Hypothalamus (tissue), 51 donors: ENCODE data around the gene MVK.

ENCODE experiments used
- DNase-seq, 51 donors: peaks; one replicate each; lab custom pipeline; 2025; lab: John Stamatoyannopoulos, UW

The MVK gene

GRCh38 chr12:109625749-109626377 lies 52.3 kb downstream of the MVK start:
- peak in 7 of 51 donors; percentile 30 to 76 (median 58) for DNase-seq

DNA sequence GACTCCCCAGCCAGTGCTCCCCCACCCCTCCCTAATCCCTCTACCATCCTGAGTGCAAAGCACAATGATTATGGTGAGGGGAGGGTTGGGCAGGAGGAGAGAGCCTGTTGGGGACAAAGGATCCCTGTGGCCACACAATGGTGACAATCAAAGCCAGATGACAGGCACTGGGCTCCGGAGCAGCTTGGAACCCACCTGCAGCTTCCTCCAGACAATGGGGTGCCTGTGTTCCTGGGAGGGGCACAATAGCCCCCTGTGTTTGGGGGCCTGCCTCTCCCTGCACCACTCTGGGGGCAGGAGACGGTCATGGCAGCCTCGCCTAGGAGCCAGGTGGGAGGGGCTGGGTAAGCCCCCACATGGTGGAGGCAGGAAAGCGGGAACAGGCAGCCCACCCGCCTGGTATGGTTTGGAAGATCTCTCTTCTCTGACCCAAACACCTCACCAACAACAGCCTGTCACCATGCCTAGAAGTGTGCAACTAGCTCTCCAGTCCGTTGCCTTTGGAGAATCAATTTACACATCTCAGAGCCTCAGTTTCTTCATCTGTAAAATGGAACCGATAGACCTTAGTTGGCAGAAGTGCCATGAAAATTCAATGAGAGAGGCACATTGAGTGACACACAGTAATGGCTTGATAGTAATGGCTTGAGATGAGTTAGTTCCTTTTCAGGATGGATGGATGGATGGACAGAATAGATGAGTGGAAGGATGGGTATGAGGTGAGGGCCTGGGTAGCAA lies 53.0 kb downstream of the MVK start:
- DNase-seq: peak in 44 of 51 donors; percentile 18 to 94 (median 80)

DNA sequence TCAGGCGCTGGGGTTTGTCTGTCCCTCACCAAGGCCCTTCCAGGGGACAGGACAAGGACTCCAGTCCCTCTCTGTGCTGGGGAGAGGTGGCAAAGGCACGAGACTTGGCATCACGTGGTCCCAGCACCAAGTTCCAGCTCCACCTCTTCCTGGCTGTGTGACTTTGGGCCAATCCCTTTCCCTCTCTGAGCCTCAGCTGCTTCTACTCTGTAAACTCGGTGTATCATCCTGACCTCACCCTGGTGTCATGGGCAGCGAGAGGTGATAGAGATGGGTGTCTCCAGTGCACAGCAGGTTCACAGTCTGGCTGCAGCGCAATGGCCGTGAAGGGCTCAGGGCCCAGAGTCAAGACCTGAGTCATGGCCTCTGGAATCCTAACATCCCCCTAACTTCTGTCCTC lies 54.0 kb downstream of the MVK start:
- DNase-seq: no peak

GRCh38 chr12:109630107-109630506 lies 56.5 kb downstream of the MVK start:
- no peak for DNase-seq

DNA sequence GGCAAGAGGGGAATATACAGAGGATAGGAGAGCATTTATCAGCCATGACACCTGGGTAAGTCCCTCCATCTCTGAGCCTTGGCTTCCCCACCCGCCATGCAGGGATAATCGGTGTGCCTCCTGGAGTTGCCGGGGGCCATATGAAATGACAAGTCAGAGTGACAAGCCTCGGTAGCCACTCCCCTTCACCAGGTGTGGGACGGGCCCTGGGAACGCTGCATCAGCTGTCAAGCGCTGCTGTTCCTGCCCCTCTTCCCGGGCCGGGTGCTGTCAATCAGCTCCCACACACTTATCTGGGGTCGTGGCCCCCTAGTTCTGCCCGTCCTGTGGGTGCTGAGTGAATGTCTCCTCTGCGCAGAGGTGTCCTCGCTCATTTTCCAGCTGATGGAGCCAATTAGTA lies 57.2 kb downstream of the MVK start:
- no peak for DNase-seq

DNA sequence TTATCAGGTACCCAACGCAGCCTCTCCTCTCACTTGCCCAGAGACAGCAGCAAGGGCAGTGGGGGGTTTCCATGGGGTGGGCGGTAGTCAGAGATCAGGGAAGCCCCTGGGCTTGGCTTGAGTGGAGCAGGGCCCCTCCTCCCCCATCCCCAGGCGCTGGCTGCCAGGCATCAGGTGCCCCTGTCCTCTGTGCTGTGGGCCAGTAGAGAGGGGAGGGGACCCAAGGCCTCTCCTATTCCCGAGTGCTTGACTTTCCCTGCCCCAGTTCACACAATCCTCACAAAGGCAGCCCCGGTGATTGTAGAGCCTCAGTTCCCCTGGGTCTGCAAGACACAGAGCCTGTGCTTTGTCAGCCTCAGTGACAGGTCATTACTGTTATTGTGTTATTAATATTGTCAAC lies 57.7 kb downstream of the MVK start:
- no peak for DNase-seq

DNA sequence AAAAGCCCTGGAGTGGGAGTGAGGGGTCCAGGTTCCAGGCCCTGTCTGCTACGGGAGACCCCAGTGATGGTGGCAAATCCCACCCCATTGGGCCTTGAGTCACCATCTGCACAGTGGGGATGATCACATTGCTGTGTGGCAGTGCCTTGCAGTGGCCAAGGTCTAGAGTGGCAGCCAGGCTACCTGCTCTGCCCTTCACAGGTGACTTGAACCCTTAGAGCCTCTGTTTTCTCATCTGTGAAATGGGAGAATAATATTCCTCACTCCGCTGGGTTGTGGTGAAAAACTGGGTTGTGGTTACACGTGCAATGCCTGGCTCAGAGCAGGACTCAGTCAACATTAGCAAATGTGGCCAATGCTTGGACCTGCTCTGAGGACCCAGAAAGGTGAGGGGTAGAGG lies 58.2 kb downstream of the MVK start:
- DNase-seq: no peak

GRCh38 chr12:109632342-109632741 lies 58.7 kb downstream of the MVK start:
- no peak for DNase-seq

DNA sequence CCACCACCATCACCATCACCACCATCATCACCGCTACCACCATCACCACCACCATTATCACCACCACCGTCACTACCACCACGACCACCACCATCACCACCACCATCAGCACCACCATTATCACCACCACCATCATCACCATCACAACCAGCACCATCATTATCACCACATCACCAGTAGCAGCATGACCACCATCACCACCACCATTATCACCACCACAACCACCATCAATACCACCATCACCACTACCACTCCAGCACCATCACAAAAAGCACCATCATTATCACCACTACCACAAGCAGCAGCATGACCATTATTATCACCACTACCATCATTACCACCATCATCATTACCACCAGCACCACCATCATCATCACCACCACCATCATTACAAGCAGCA lies 62.1 kb downstream of the MVK start:
- no peak for DNase-seq

DNA sequence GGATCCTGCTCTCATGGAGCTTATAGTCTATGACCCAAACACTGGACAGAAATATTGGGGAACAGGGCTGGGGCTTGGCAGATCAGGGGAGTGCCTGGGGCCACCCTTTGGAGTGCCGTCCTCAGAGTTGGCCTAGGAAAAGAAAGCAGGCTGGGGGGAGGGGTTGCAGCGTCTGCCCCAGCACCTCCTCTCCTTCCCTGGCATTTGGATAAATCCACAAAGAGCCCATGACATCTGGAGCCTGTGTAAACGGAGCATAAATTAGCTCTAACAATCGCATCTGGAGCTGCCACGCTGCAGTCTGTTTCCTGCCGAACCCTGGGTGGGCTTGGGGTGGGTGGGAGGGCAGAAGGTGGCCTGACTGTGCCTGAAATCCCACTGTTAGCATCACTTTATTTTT lies 63.8 kb downstream of the MVK start:
- no peak for DNase-seq

DNA sequence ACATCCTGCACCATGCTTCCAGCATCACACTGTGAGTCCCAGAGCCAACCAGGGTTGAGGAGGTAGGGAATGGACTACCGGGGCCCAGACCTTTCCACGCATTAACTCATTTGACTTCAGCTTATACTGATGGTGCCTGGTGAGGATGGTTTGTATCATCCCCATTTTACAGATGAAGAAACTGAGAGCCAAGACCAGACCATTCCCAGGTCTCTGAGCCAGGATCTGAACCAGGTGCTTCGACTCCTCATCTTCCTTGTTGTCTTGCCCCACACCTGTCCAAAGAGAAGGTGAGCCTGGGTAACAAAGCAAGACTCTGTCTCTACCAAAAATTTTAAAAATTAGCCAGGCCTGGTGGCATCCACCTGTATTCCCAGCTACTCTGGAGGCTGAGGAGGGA lies 64.4 kb downstream of the MVK start:
- no peak for DNase-seq

- no peak for DNase-seq
Measured at GRCh38 chr12:109638735-109639134, 65.1 kb downstream of the MVK start.

DNA sequence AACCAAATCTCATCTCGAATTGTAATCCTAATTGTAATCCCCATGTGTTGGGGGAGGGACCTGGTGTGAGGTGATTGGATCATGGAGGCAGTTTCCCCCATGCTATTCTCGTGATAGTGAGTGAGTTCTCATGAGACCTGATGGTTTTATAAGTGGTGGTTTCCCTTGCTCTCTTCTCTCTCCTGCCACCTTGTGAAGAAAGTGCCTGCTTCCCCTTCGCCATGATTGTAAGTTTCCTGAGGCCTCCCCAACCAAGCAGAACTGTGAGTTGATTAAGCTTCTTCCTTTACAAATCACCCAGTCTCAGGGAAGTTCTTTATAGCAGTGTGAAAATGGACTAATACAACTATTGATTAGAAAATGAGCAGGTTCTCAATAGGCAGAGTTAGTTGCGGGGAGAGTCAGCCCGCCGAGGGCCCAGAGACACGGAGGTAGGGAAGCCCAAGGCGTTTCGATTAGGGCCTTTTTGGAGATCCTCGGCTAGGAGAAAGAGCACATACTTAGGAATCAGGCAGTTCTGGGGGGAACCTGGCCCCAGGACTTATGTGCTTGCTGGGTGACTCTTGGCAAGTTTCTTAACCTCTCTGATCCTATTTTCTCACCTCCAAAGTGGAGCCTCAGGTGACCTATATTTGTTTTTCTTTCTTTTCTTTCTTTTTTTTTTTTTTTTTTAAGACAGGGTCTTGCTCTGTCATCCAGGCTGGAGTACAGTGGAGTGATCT lies 65.7 kb downstream of the MVK start:
- DNase-seq: no peak

GRCh38 chr12:109640961-109641360 lies 67.4 kb downstream of the MVK start:
- no peak for DNase-seq

DNA sequence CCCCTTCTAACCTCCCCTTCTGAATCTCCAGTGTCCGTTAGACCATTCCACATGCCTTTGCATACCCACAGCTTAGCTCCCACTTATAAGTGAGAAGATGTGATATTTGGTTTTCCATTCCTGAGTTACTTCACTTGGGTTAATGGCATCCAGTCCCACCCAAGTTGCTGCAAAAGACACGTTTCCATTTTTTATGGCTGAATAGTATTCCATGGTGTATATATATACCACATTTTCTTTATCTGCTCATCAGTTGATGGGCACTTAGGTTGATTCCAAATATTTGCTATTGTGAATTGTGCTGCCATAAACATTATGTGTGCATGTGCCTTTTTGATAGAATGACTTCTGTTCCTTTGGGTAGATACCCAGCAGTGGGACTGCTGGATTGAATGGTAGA lies 67.8 kb downstream of the MVK start:
- DNase-seq: no peak

DNA sequence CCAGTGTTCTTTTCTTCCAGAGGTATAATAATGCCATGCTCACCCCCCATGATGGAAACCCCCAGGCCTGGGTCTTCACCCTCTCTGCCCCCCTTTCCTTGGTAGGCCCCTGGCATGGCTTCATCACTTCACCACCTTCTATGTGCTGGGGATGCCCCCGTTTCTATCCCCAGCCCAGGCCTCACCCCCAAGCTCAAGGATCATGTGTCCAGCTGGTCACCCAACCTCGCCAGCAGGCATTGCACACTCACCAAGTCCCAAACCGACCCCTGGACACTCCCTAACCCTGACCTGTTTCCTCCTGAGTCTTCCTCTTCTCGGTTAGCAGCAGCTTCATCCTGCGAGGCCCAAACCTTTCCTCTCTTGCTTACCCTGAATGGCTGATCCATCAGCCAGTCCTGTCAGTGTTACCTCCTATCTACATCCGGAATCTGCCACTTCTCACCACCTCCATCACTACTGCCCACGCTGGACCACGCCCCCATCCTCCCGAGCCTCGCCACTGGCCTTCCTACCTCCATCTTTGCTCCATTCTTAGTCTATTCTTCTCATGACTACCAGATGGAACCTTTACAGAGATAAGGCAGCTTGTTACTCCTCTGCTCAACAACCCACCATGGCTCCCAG lies 69.0 kb downstream of the MVK start:
- DNase-seq: no peak

DNA sequence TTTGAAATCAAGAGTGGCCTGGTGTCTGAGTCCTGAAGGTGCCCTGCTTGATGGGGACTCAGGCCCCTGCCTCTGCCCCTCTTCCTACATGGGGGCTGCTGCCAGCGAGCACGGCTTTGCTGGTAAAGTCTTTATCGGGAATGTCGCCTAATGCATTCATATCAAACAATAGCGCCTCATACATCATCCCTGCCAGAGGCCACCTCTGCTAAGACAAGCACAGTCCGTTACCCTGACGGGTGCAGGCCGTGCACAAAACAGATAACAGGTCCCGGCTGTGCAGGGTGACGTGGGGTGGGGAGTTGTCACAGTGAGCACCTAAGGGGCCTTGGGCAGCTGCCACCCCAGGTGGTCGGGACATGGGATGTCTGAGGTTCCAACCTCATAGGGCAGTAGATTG lies 71.6 kb downstream of the MVK start:
- DNase-seq: no peak

DNA sequence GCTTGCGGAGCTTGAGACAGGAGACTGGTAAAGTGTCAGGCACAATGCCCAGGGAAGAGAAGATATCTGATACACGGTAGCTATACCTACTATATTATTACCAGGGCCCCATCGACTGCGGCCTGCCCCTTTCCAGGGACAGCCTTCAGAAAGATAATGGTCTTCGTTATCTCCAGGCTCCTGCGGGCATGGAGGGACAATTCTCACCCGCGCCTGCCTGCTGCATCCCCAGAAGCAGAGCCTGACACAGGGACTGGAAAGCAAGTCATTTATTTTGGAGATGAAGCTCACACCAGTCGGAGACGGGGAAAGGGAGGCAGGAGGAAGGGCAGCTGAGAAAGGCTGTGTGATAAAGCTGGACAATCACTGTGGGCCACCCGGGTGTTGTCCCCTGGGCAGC lies 72.1 kb downstream of the MVK start:
- DNase-seq: no peak
